Measurements from ENCODE around the gene DISP2.

The DISP2 gene

DNA sequence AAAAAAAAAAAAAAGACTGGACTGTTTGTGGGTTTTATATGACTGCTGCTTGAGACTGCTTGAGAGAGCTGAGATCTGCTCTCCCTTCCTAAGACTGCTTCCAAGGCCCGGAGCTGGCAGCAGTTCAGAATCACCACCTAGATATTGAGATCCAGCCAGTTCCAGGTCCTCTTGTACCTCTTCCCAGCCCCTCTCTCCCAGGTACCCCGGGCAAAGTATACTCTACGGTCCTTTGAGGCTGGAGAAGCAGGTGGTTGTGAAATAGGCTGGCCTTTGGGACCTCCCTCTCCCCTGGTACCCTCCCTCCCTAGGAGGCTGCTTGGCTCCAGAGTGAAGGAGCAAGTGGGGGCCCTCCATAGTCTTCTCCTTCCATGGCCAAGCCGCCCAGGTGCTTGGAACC lies 70.2 kb downstream of the DISP2 start:
- no peak for DNase-seq

All from NCI-H1092 treated with DMSO at 0.1 percent for 48 hours (cell line).